PFSK-1 (cell line): ENCODE data around the gene JAKMIP1.

Source experiments
- POLR2AphosphoS5 ChIP-seq: IDR thresholded peaks from 2 replicates; pipeline ENCODE4 v1.6.1; 2012; ENCODE audit warnings: low read depth, mild to moderate bottlenecking, control low read depth, low read length, moderate library complexity
- REST ChIP-seq, 2 experiments: IDR thresholded peaks; 2 replicates each; pipeline versions ENCODE4 v1.6.1 to v1.8.0; 2011 to 2012; ENCODE audit warnings: low read depth in 2 of 2, low read length in 2 of 2, control low read depth in 1 of 2, inconsistent platforms in 1 of 2, mild to moderate bottlenecking in 1 of 2, moderate library complexity in 1 of 2; ENCODE audit not compliant: insufficient read depth in 1 of 2
- SIN3A ChIP-seq: IDR thresholded peaks from 2 replicates; pipeline ENCODE4 v1.6.1; 2012; ENCODE audit warnings: mild to moderate bottlenecking, low read length, moderate library complexity, borderline replicate concordance; ENCODE audit not compliant: insufficient read depth
- TAF1 ChIP-seq: IDR thresholded peaks from 2 replicates; pipeline ENCODE4 v1.6.1; 2012; ENCODE audit warnings: low read length, control low read depth, borderline replicate concordance; ENCODE audit not compliant: insufficient read depth

- TF ChIP-seq TAF1, result no peak
- TF ChIP-seq POLR2AphosphoS5, result no peak
- TF ChIP-seq REST (IDR thresholded peaks at IDR 0.05; ENCODE audit: insufficient read depth in 1 of 2, low read depth in 2 of 2, low read length in 2 of 2), result no peak
- TF ChIP-seq SIN3A, result no peak
Measured at GRCh38 chr4:6147441-6147840, 52.9 kb downstream of the JAKMIP1 start.
